GM12878 (cell line): Measurements from ENCODE around the gene PF4V1. TPM values are rescaled to one million over a fixed set of nuclear protein-coding genes. Genes with fewer than 3 reads are reported as not detected.
A peak's percentile ranks its signal among the peaks of the same experiment; 100 is the strongest.

Experiments
- ATAC-seq: fragments of 200-7000 bp; cut with Tn5 transposase; 3 replicates; pipeline ENCODE4 v1.9.1; 2020; ENCODE audit warnings: mild to moderate bottlenecking, moderate library complexity
- BruUV-seq: library from RNA; stranded (reverse); fragments of 400-500 nt; replicated peaks from 2 replicates; lab custom pipeline; 2021; lab: Mats Ljungman, UMichigan
- CTCF ChIA-PET: fragments of 300-600 bp; sonication (Branson Sonifier 250); formaldehyde crosslinking; extraction: SDS; loops from one replicate; lab custom pipeline; 2021; ENCODE audit warnings: inconsistent platforms; lab: Yijun Ruan, JAX
- POLR2A ChIA-PET: fragments of 350-600 bp; formaldehyde crosslinking; extraction: SDS; loops from one replicate; lab custom pipeline; 2021; ENCODE audit warnings: inconsistent platforms; lab: Charles Lee
- RAD21 ChIA-PET: fragments of 300-600 bp; sonication (Branson Sonifier 250); formaldehyde crosslinking; loops from one replicate; lab custom pipeline; 2023; ENCODE audit warnings: antibody characterized with exemption; ENCODE audit not compliant: unreplicated experiment; lab: Charles Lee
- SMC1A ChIA-PET: fragments of 300-600 bp; sonication (Branson Sonifier 250); formaldehyde crosslinking; loops from one replicate; lab custom pipeline; 2023; ENCODE audit not compliant: unreplicated experiment, uncharacterized antibody; lab: Charles Lee
- DNase-seq: peaks from one replicate; pipeline ENCODE4 v3.0.0-alpha.2; 2011; ENCODE audit warnings: low read depth, low spot score
- FAIRE-seq: peaks from 3 replicates; lab custom pipeline; 2011; peaks lifted over from hg19 to GRCh38; lab: Jason Lieb, UNC
- H2AFZ ChIP-seq: 2 replicates; pipeline ENCODE4 v1.6.0; 2011; ENCODE audit warnings: low read depth, low read length, control low read depth; ENCODE audit not compliant: control insufficient read depth
- H3K27ac ChIP-seq: 2 replicates; pipeline ENCODE4 v1.5.1; 2011; ENCODE audit warnings: control low read depth; ENCODE audit not compliant: control insufficient read depth, insufficient read depth
- H3K27me3 ChIP-seq, 2 experiments: replicated peaks in 1 of 2; 2 replicates each; pipeline versions ENCODE4 v1.6.0 to v1.6.1; 2011; ENCODE audit warnings: low read length in 1 of 2; ENCODE audit not compliant: control insufficient read depth in 2 of 2, insufficient read depth in 2 of 2
- H3K36me3 ChIP-seq, 2 experiments: 2 replicates each; pipeline ENCODE4 v1.5.1; 2011; ENCODE audit warnings: low read length in 1 of 2; ENCODE audit not compliant: control insufficient read depth in 2 of 2, insufficient read depth in 2 of 2
- H3K4me1 ChIP-seq: 2 replicates; pipeline ENCODE4 v1.6.1; 2011; ENCODE audit warnings: mild to moderate bottlenecking, low read length, moderate library complexity, mixed read lengths; ENCODE audit not compliant: control insufficient read depth, insufficient read depth
- H3K4me2 ChIP-seq: 2 replicates; pipeline ENCODE4 v1.6.0; 2011; ENCODE audit warnings: control low read depth; ENCODE audit not compliant: control insufficient read depth, insufficient read depth
- H3K4me3 ChIP-seq: fragments of 200-600 bp; sonication (generic); 2 replicates; pipeline ENCODE4 v1.5.1; 2016
- H3K79me2 ChIP-seq: 2 replicates; pipeline ENCODE4 v1.6.0; 2011; ENCODE audit warnings: low read length; ENCODE audit not compliant: control insufficient read depth, insufficient read depth
- H3K9ac ChIP-seq: 2 replicates; pipeline ENCODE4 v1.8.0; 2011; ENCODE audit warnings: low read length, control low read depth, mixed read lengths; ENCODE audit not compliant: control insufficient read depth, insufficient read depth
- H3K9me3 ChIP-seq: replicated peaks from 3 replicates; pipeline ENCODE4 v1.5.1; 2011; ENCODE audit warnings: mild to moderate bottlenecking, low read length; ENCODE audit not compliant: control insufficient read depth, insufficient read depth
- H4K20me1 ChIP-seq: 2 replicates; pipeline ENCODE4 v1.6.0; 2011; ENCODE audit not compliant: control insufficient read depth, insufficient read depth
- CBX3 ChIP-seq: fragments of 200-600 bp; sonication (generic); IDR thresholded peaks from 2 replicates; pipeline ENCODE4 v1.6.1; 2016; ENCODE audit warnings: low read depth, borderline replicate concordance
- CHD4 ChIP-seq: fragments of 200-600 bp; sonication (generic); IDR thresholded peaks from 2 replicates; pipeline ENCODE4 v1.6.1; 2016; ENCODE audit warnings: mild to moderate bottlenecking
- MTA2 ChIP-seq: fragments of 450-650 bp; IDR thresholded peaks from 2 replicates; pipeline ENCODE4 v1.6.1; 2016; ENCODE audit warnings: low read depth, mild to moderate bottlenecking, moderate library complexity
- SPI1 ChIP-seq: IDR thresholded peaks from 2 replicates; pipeline ENCODE4 v1.6.1; 2011; ENCODE audit warnings: low read depth, mild to moderate bottlenecking, low read length, moderate library complexity, borderline replicate concordance; ENCODE audit not compliant: insufficient read depth
- SRF ChIP-seq, 2 experiments: IDR thresholded peaks; 2 replicates each; pipeline ENCODE4 v1.6.1; 2011; ENCODE audit warnings: low read depth in 2 of 2, low read length in 2 of 2, mild to moderate bottlenecking in 1 of 2, moderate library complexity in 1 of 2
- WGBS: methylation state at CpG from one replicate; pipeline ENCODE4 v1.1.6; 2016; ENCODE audit warnings: low lambda C conversion rate; ENCODE audit not compliant: insufficient replicate concordance, insufficient coverage; ENCODE audit errors: missing lambda C conversion rate; 5-methylcytosine and 5-hydroxymethylcytosine counted together
- in situ Hi-C: fragments of 300-500 bp; cut with MboI; formaldehyde crosslinking; loops from 9 replicates; pipeline ENCODE4 v1.14.3; 2018; ENCODE audit warnings: mixed read lengths
- intact Hi-C: fragments of 100-400 bp; cut with micrococcal nuclease; formaldehyde crosslinking; loops from one replicate; pipeline ENCODE4 v1.14.2; 2022; ENCODE audit not compliant: unreplicated experiment
- polyA plus RNA-seq, 11 experiments: library from polyadenylated mRNA; depleted of rRNA in 4 of 11; unstranded in 6 of 11; stranded (reverse) in 5 of 11; fragments of >200 nt; fragmentation: Nextera tagmentation in 4 of 11; fragmentation: Illumina TruSeq in 1 of 11; extraction: Ambion mirVana in 4 of 11; extraction: Trizol in 1 of 11; gene quantifications; 1 replicate in 1 of 11; 2 replicates in 10 of 11; pipeline versions ENCODE4 v1.2.1 to v1.2.3, GENCODE V29; 2011 to 2016; ENCODE audit warnings: inconsistent platforms in 2 of 11, missing spikeins in 2 of 11, low read depth in 1 of 11
- total RNA-seq, 4 experiments: library from RNA; depleted of rRNA in 3 of 4; stranded (reverse); fragments of >200 nt in 3 of 4; fragmentation: Illumina TruSeq in 1 of 4; extraction: Trizol in 1 of 4; gene quantifications; 2 replicates each; pipeline versions ENCODE4 v1.2.1 to v1.2.3, GENCODE V29; 2013 to 2021
- TF ChIP-seq, protein P1 (sequence below): fragments of 450-650 bp; formaldehyde crosslinking; IDR thresholded peaks from 2 replicates; pipeline ENCODE4 v1.4.0; 2020; ENCODE audit warnings: mild to moderate bottlenecking, moderate library complexity
- TF ChIP-seq, protein P2 (sequence below): IDR thresholded peaks from 2 replicates; pipeline ENCODE4 v1.6.1; 2012; ENCODE audit warnings: low read depth, low read length, improper control_type of control experiment

Gene PF4V1
- total and polyA plus RNA-seq, 10 of the 15 experiments (the other 5 are each of a cell fraction or from before 2014, with no cell fraction given) = not detected

DNA sequence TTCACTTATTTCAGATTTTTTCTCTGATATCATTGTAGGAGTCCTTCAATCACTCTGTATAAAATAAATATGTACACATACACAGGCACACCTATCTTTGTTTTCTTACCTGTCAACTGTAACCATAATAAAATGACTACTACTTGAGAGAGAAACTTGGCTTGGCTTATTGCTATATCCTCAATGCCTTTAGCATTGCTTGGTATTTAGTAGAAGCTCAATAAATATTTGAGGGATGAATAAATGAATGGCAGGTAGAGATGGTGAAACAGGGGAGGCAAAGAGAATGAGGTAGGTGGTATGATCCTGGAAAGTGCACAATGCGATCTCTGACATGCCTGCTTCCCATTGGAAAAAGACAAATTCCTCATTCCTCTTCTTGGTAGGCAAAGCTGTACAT lies 38.4 kb upstream of the PF4V1 start (continued):
- TF ChIP-seq CHD4 (no peak), MTA2 (no peak), CBX3 (no peak)

DNA sequence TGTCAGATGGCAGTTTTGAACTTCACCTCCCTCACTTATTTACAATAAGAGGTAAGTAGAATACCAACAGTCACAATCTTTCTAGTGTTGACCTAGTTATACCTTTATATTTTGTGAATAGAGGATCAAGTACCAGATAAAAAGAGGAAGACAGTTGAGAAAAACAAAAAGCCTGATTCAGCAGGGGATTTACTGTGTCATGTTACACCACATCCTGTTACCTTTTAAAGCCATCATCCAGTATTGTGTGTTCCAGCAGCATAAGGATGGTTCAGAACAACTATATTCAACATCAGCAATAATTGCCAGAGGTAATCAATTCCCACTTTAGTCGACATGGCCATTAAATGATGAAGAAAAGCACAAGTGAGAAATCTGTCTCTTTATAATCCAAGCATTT lies 38.0 kb upstream of the PF4V1 start:
- H3K9ac ChIP-seq = no peak overlapping the region
- no peaks in the 10 kb centered on the region for H3K36me3 ChIP-seq
- TF ChIP-seq, protein P1, sequence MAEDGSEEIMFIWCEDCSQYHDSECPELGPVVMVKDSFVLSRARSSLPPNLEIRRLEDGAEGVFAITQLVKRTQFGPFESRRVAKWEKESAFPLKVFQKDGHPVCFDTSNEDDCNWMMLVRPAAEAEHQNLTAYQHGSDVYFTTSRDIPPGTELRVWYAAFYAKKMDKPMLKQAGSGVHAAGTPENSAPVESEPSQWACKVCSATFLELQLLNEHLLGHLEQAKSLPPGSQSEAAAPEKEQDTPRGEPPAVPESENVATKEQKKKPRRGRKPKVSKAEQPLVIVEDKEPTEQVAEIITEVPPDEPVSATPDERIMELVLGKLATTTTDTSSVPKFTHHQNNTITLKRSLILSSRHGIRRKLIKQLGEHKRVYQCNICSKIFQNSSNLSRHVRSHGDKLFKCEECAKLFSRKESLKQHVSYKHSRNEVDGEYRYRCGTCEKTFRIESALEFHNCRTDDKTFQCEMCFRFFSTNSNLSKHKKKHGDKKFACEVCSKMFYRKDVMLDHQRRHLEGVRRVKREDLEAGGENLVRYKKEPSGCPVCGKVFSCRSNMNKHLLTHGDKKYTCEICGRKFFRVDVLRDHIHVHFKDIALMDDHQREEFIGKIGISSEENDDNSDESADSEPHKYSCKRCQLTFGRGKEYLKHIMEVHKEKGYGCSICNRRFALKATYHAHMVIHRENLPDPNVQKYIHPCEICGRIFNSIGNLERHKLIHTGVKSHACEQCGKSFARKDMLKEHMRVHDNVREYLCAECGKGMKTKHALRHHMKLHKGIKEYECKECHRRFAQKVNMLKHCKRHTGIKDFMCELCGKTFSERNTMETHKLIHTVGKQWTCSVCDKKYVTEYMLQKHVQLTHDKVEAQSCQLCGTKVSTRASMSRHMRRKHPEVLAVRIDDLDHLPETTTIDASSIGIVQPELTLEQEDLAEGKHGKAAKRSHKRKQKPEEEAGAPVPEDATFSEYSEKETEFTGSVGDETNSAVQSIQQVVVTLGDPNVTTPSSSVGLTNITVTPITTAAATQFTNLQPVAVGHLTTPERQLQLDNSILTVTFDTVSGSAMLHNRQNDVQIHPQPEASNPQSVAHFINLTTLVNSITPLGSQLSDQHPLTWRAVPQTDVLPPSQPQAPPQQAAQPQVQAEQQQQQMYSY (CRISPR knock-in tag) = no peak
- peak; percentile 69; the same call in 1 of the 2 replicates for TF ChIP-seq SPI1
- TF ChIP-seq, protein P2, sequence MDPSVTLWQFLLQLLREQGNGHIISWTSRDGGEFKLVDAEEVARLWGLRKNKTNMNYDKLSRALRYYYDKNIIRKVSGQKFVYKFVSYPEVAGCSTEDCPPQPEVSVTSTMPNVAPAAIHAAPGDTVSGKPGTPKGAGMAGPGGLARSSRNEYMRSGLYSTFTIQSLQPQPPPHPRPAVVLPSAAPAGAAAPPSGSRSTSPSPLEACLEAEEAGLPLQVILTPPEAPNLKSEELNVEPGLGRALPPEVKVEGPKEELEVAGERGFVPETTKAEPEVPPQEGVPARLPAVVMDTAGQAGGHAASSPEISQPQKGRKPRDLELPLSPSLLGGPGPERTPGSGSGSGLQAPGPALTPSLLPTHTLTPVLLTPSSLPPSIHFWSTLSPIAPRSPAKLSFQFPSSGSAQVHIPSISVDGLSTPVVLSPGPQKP = peak; percentile 36; the same call in 1 of the 2 replicates
- TF ChIP-seq SRF (IDR thresholded peaks at IDR 0.05; ENCODE audit: low read depth in 2 of 2, low read length in 2 of 2) = peak; percentile 30 to 74; a peak in 2 of 4 replicates
- no peaks in the 10 kb centered on the region for H3K9me3 ChIP-seq
- POLR2A ChIA-PET = no interaction called here
- no TSS peak for BruUV-seq
- CTCF ChIA-PET = no interaction called here
- H3K4me3 ChIP-seq = no peak overlapping the region
- H3K4me1 ChIP-seq = no peaks in the 10 kb centered on the region
- RAD21 ChIA-PET = no interaction called here
- H3K27me3 ChIP-seq = no peaks in the 10 kb centered on the region
- no peak overlapping the region for H3K27ac ChIP-seq
- ATAC-seq = peak; percentile 38; the same call in 1 of the 3 replicates
- FAIRE-seq = no peak
- in situ Hi-C loops = no loop called here
- no peak overlapping the region for H3K4me2 ChIP-seq
- H4K20me1 ChIP-seq = no peaks in the 10 kb centered on the region
- SMC1A ChIA-PET = interaction anchor here (0.8 kb wide), 1 partner anchor 28 kb away, joined by 3 read pairs; no protein-coding TSS in a partner anchor
- H2AFZ ChIP-seq = no peak overlapping the region
- WGBS = 0% methylated on average over 1 of the region's 1 CpG
- H3K79me2 ChIP-seq = no peaks in the 10 kb centered on the region
- intact Hi-C loops = no loop called here
- DNase-seq = no peak
